GM21381 (cell line): ENCODE results near the gene MAPK11.

Experiments
- ATAC-seq: cut with Tn5 transposase; IDR thresholded peaks from one replicate; pipeline ENCODE4 v1.9.1; 2021; ENCODE audit warnings: mild to moderate bottlenecking, moderate library complexity; ENCODE audit not compliant: unreplicated experiment

Gene MAPK11

DNA sequence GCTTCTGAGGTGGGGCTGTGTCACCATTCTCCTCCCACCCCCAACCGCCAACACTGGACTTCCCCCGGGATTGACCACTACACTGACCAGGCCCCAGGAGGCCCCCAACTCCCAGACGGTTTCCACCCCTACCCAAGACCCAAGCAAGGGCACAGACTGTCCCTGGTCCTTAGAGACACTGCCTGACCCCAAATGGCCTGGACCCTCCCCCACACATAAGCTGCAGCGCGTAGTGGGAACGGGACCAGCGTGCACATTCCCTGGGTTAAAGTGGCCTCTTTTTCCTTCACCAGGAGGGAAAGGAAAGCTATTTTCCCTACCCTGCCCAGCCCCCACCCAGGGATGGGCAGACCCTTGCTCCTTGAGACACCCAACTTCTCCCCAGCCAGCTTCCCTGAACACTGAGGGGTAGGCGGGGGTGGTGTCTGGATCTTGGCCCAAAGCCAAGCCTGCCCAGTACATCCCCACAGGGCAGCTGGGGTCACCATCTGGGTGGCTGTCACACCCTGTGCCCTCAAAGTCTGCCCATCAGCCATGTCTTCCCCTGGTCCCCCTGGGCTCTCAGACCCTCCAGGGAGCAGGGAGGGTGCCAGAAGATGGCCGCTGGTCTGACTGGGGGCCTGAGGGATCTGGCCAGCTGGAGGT, 7.1 kb downstream of the MAPK11 start:
- ATAC-seq: no peak

GRCh38 chr22:50262460-50262911, 7.7 kb downstream of the MAPK11 start:
- ATAC-seq: no peak

DNA sequence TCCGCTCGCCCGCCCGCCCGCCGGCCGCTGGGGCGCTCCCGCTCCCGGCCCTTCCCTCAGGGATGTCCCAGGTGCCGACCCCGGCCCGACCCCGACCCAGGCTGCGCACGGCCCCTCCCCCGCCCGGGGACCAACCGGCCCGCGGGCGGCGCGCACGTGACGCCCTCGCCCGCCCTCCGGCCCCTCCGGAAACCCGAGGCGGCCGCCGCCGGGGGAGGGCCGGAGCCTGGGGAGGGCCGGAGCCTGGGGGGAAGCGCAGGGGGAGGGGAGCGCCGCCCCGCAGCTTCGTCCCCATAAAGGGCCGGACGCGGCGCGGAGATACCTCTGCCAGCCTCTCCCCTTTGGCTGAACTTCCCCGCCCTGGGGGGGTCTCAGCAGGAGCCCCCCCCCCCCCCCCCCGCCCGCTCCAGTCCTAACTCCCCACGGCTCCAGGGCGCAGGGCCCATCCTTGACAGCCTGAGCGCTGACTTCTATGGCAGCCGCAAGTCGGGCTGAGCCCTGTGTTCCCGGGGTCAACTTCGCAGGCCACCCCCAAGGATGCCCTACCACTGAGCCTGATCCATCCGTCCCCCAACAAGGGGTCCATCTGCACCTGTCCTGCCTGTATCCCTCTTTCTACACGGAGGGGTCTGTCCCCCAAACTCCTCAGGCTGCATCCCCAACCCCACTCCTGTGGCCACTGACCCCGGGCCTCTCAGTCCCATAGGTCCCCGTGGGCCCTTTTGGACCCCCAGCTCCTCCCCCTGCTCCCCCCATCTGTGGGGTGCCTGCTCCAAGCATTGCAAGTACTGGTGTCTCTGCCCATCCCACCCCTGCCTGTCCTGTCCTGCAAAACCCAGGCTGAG, 8.3 kb downstream of the MAPK11 start, which contains the start of gene MAPK12:
TSS of gene MAPK12 (minus strand) at position 69 of the 845 bp plus-strand sequence. CDS start 174 bp downstream, outside the sequence.
- peak; percentile 48 for ATAC-seq

DNA sequence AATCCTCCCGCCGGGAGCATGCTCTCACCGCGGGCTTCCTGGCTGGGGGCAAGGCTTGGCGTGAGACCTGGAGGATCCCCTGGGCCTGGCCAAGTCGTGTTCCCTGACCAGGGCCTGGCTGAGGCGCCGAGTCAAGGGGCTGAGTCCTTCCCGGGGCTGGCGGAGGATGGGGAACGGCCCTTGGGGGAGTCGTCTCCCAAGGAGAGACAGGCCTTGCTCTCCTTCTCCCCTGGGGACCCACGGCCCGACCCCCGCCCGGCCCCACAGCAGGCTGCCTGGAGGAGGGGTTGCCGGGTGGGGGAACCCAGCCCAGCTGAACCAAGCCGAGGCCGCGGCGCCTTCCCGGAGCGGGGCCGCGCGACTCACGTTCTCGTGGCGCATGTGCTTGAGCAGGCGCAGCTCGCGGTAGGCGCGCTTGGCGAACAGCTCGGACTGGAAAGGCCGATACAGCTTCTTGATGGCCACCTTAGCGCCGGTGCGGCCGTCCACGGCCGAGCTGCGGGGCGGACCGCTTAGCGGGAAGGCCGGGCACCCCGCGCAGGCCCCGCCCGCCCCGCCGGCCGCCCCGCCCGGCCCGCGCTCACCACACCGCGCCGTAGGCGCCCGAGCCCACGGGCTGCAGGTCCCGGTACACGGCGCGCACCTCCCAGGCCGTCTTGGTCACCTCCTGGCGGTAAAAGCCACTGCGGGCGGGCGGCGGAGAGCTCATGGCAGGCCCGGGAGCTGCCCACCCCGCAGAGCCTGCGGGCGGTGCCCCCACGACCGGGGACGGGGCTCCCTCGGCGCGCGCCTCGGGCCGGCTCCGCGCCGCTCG, 9.2 kb downstream of the MAPK11 start:
- peak; percentile 27 for ATAC-seq

DNA sequence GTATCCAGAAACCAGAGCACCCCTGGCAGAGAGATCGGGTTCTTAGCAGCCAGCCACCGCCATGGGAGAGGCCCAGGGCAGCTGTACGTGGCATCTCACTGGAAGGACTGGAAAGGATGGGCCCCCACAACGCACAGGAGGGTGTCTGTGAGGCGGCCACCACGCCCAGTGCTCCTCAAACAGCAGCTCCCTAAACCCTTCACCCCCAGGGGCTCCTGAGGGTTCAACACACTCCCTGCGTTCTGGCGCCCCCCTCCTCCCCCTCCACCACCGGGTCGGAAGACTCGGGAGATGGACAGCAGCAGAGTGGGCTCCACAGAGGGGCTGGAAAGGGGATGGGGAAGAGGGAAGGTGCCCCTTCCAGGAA, 9.8 kb downstream of the MAPK11 start:
- ATAC-seq: no peak

- no peak for ATAC-seq
Observed at GRCh38 chr22:50259302-50259701, 10.9 kb downstream of the MAPK11 start.

GRCh38 chr22:50258361-50259292, 11.6 kb downstream of the MAPK11 start:
- ATAC-seq: no peak

DNA sequence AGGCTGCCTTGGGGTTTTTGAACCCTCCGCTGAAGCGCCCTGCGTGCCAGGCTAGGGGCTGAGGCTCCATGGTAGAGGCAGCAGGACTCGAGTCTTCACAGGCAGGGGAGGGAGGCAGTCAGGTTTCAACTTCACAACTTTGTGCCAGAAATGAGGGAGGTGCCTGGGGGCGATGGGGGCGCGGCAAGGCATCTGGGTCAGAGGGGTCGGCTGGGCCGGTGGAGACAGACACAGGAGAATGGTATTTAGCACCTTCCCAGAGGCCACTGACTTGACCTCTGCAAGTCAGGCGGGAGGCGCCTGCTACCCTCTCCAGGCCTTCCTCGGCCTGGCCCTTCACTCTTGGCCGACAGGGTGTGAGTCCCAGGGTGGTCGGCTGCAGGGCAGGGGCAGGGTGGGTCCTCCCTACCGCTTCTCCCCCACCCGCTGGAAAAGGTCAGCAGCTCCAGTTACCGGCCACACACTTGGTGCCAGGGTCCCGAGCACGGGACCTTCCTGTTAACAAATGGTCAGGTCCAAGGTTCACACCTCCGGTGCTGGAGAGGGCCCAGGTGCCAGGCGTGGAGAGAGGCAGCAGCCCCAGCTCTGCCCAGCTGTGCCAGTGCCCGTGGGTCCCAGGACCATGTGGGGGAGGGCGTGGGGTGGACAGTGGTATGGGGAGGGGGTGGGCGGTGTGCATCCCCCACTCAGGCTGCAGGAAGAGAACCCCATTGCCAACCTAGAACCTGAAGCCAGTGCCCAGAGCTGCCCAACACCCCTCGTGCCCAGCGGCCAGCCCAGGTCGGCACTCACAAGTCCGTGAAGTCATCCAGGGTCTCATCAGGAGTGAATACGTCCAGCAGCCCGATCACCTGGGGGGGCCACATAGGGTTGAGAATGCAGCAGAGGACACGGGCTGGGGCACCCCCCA, 12.5 kb downstream of the MAPK11 start:
- ATAC-seq: no peak

DNA sequence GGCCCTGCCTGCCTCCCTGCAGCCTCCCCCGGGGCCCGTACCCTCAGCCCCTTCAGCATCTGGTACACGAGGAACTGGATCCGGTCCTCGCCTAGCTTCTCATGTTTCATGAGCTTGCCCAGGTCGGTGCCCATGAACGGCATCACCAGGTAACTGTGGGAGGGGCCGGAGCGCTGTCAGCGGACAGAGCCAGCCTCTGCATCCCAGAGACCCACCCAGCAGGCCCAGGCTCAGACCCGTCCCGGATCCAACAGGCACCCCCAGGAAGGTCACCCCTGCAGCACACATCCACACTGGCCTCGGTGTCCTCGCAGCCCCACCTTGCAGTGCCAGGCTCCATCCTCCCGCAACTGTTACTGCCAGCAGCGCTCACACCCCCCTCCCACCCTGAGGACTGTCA, 13.1 kb downstream of the MAPK11 start:
- no peak for ATAC-seq

DNA sequence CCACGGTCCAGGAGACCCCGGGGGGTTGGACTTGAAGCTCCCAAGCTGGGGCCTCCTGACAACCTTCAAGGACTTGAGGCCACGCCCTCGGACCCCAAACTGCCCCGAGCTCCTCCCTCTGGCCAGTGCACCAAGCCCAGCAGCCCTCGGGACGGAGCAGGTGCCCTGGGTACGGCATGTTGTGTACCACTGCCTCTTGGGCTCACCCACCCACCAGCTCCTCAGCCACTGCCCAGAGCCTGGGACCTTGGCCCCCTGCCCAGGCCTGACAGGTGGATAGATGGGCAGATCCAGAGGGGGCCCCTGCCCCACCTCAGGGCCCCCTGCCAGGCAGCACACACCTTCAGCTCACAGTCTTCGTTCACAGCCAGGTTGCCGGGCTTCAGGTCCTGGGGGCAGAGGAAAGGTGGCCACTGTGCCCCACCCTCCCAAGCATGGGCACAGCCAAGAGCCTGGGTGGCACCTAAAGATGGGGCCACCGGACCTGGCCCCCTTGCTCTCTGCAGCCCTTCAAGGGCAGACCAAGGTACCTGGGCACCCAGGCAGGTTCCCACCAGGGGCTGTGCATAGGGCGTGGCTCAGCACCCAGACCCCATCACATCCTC, 13.8 kb downstream of the MAPK11 start:
- no peak for ATAC-seq

DNA sequence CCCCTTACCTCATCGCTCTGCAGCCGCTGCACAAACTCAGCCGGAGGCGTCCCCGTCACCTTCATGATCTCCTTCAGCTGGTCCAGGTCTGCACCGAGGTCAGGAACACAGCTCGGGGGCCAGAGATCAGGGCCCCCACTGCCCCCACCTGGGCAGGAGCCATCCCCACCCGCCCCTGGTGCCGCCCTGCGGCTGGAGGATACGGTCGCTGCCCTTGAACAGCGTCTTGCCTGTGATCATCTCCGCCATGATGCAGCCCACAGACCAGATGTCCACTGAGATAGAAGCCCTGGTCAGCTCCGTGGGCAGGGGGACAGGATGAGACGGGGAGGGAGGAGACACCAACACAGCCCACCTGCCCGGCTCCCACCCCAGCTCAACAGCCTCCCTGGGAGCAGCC, 14.6 kb downstream of the MAPK11 start:
- no peak for ATAC-seq

GRCh38 chr22:50255099-50255498, 15.1 kb downstream of the MAPK11 start:
- no peak for ATAC-seq

DNA sequence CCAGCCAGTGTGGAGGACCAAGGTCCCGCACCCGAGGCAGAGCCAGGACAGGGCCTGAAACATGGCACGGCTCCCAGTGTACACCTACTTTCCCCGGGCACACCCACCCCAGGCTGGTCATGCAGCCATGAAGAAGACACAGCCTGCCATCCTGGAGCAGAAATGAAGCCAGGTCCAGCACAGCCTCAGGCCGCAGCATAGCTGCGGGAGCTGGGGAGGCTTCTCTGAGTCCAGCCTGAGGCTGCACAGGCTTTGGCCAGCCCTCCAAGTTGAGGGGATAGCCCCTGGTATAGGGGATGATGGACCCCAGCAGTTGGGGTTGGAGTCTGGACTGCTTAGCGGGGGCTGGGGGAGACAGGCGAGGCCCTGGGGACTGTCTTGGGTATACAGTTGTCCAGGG, 16.2 kb downstream of the MAPK11 start:
- no peak for ATAC-seq

GRCh38 chr22:50253046-50253915, 16.9 kb downstream of the MAPK11 start:
- ATAC-seq: no peak

DNA sequence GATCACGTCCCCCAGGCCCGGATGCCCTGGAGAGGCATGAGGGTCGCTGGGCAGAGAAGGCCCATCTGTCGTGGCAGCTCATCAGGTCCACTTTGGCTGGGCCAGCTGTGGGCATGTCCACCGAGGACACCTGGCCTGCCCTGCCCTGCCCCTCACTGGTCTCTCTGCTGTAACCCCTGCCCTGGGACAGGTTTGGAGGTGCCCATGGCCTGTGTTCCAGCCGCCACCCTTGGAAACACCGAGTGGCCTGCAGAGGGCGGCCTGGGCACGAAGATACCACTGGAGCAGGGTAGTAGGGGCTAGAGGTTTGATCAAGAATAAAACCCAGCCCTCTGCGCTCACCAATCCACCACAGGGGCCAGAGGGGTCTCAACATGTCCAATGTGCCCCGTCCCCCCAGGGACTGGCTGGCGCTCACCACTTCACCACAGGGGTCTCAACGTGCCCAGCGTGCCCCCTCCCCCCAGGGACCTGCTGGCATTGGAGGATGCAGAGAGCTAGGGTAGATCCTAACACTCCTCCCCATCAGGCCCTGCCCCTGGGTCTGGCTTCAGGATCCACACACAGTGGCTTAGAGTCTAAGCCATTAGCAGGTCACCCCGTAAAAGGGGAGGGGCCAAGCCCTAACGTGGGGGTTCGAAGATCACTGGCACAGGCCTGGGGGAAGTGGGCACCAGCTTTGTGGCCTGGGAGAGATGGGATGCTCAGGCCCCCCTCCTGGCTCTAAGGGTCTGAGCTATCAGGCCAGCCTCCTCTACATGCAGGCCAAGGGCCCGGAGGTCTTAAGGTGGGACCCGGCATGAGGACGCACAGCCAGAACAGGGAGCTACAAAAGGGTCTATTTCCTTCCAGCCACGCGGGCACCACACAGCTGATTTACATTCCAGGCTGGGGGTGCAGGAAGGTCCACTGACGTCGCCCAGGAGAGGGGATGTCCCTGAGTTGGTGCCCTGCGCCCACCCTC, 17.8 kb downstream of the MAPK11 start:
- no peak for ATAC-seq

GRCh38 chr22:50251477-50252081, 18.6 kb downstream of the MAPK11 start:
- no peak for ATAC-seq
